H1 (cell line): Measurements from ENCODE around the gene SYF2. TPM values are rescaled to one million over a fixed set of nuclear protein-coding genes. Genes with fewer than 3 reads are reported as not detected.
A peak's percentile ranks its signal among the peaks of the same experiment; 100 is the strongest.
"Not testable (repeated sequence)": the region's sequence is repeated elsewhere in the genome, so short reads cannot be mapped to it uniquely, and the experiment has no call there.

ENCODE experiments used
- CTCF ChIA-PET: fragments of 300-600 bp; sonication (Branson Sonifier 250); formaldehyde crosslinking; loops from one replicate; lab custom pipeline; 2021; ENCODE audit not compliant: partially characterized antibody; lab: Charles Lee
- POLR2A ChIA-PET: fragments of 300-600 bp; sonication (Branson Sonifier 250); formaldehyde crosslinking; loops from one replicate; lab custom pipeline; 2021; ENCODE audit warnings: inconsistent platforms; ENCODE audit not compliant: partially characterized antibody; lab: Charles Lee
- DNase-seq, 2 experiments: peaks; one replicate each; pipeline versions ENCODE4 v3.0.0 to v3.0.0-alpha.2; 2010 to 2022; ENCODE audit warnings: low spot score in 2 of 2, low read depth in 1 of 2, mixed read lengths in 1 of 2
- FAIRE-seq: peaks from 2 replicates; lab custom pipeline; 2011; peaks lifted over from hg19 to GRCh38; lab: Jason Lieb, UNC
- H2AFZ ChIP-seq: 2 replicates; pipeline ENCODE4 v1.8.1; 2012; ENCODE audit warnings: low read length, inconsistent platforms
- H2AK5ac ChIP-seq: 2 replicates; pipeline ENCODE4 v1.6.1; 2013; ENCODE audit warnings: low read depth, low read length
- H2BK120ac ChIP-seq: replicated peaks from 2 replicates; pipeline ENCODE3; 2013; ENCODE audit warnings: low read depth, low read length, inconsistent platforms
- H2BK12ac ChIP-seq: 2 replicates; pipeline ENCODE4 v1.6.1; 2013; ENCODE audit warnings: low read depth, low read length
- H2BK15ac ChIP-seq: 2 replicates; pipeline ENCODE4 v1.6.1; 2013; ENCODE audit warnings: low read length
- H2BK20ac ChIP-seq: 2 replicates; pipeline ENCODE4 v1.6.1; 2013; ENCODE audit warnings: low read length
- H2BK5ac ChIP-seq: 2 replicates; pipeline ENCODE4 v1.6.1; 2013; ENCODE audit warnings: low read depth, low read length
- H3K14ac ChIP-seq: 2 replicates; pipeline ENCODE4 v1.6.1; 2013; ENCODE audit warnings: inconsistent platforms; ENCODE audit not compliant: insufficient read length
- H3K18ac ChIP-seq: 2 replicates; pipeline ENCODE4 v1.6.1; 2013; ENCODE audit warnings: low read length; ENCODE audit errors: extremely low read depth
- H3K23ac ChIP-seq: 2 replicates; pipeline ENCODE4 v1.6.1; 2013; ENCODE audit warnings: inconsistent platforms; ENCODE audit not compliant: insufficient read length
- H3K23me2 ChIP-seq: 2 replicates; pipeline ENCODE4 v1.6.1; 2013; ENCODE audit warnings: low read depth, low read length
- H3K27ac ChIP-seq: 2 replicates; pipeline ENCODE4 v1.6.1; 2011; ENCODE audit warnings: low read depth, low read length, inconsistent platforms
- H3K27me3 ChIP-seq, 4 experiments: replicated peaks in 1 of 4; 1 replicate in 1 of 4; 2 replicates in 3 of 4; pipeline versions ENCODE4 v1.6.1 to v1.8.1; 2011 to 2013; ENCODE audit warnings: low read length in 3 of 4, mild to moderate bottlenecking in 3 of 4, inconsistent platforms in 2 of 4, mixed read lengths in 2 of 4, moderate library complexity in 1 of 4; ENCODE audit not compliant: control insufficient read depth in 3 of 4, insufficient read depth in 3 of 4; ENCODE audit errors: extremely low read depth in 1 of 4
- H3K36me3 ChIP-seq, 4 experiments: 2 replicates each; pipeline versions ENCODE4 v1.6.1 to v1.8.1; 2011 to 2013; ENCODE audit warnings: mild to moderate bottlenecking in 4 of 4, low read length in 3 of 4, moderate library complexity in 2 of 4, control low read depth in 1 of 4, inconsistent platforms in 1 of 4; ENCODE audit not compliant: insufficient read depth in 4 of 4, control insufficient read depth in 2 of 4
- H3K4ac ChIP-seq: replicated peaks from 2 replicates; pipeline ENCODE3; 2013; ENCODE audit warnings: low read length, low read depth, mixed read lengths, inconsistent platforms; ENCODE audit not compliant: insufficient read length
- H3K4me1 ChIP-seq, 4 experiments: replicated peaks in 1 of 4; 1 replicate in 1 of 4; 2 replicates in 3 of 4; pipeline versions ENCODE4 v1.6.1 to v1.8.1; 2011 to 2013; ENCODE audit warnings: low read length in 3 of 4, inconsistent platforms in 2 of 4, mixed read lengths in 1 of 4; ENCODE audit not compliant: insufficient read depth in 4 of 4, control insufficient read depth in 3 of 4
- H3K4me2 ChIP-seq, 2 experiments: 2 replicates each; pipeline versions ENCODE4 v1.6.1 to v1.8.1; 2011 to 2013; ENCODE audit warnings: low read depth in 2 of 2, low read length in 2 of 2, control low read depth in 1 of 2, inconsistent platforms in 1 of 2, mild to moderate bottlenecking in 1 of 2; ENCODE audit not compliant: insufficient read depth in 1 of 2
- H3K4me3 ChIP-seq, 4 experiments: fragments of 200-600, 300-600 bp in 1 of 4; sonication (generic), shearing (Covaris generic), sonication (Bioruptor Twin) in 1 of 4; 2 replicates each; pipeline versions ENCODE4 v1.5.1 to v1.8.1; 2011 to 2016; ENCODE audit warnings: low read length in 4 of 4, low read depth in 3 of 4, control low read depth in 2 of 4, inconsistent platforms in 2 of 4, mild to moderate bottlenecking in 2 of 4, mixed read lengths in 1 of 4, moderate library complexity in 1 of 4; ENCODE audit not compliant: insufficient read depth in 2 of 4; ENCODE audit errors: extremely low read depth in 1 of 4
- H3K56ac ChIP-seq: replicated peaks from 2 replicates; pipeline ENCODE3; 2013; ENCODE audit warnings: low read depth, mild to moderate bottlenecking, mixed read lengths, low read length, inconsistent platforms; ENCODE audit not compliant: insufficient read length
- H3K79me1 ChIP-seq: 2 replicates; pipeline ENCODE4 v1.6.1; 2013; ENCODE audit warnings: low read depth, low read length, control low read depth
- H3K79me2 ChIP-seq, 2 experiments: 2 replicates each; pipeline versions ENCODE4 v1.6.1 to v1.8.1; 2012 to 2013; ENCODE audit warnings: low read length in 2 of 2, mild to moderate bottlenecking in 2 of 2, inconsistent platforms in 1 of 2; ENCODE audit not compliant: insufficient read depth in 2 of 2, control insufficient read depth in 1 of 2
- H3K9ac ChIP-seq, 4 experiments: replicated peaks in 1 of 4; 1 replicate in 1 of 4; 2 replicates in 3 of 4; pipeline versions ENCODE4 v1.6.1 to v1.8.1; 2011 to 2013; ENCODE audit warnings: low read depth in 3 of 4, low read length in 3 of 4, control low read depth in 2 of 4, mild to moderate bottlenecking in 2 of 4, moderate library complexity in 2 of 4, inconsistent platforms in 1 of 4; ENCODE audit errors: extremely low read depth in 1 of 4
- H3K9me3 ChIP-seq, 2 experiments: 2 replicates each; pipeline versions ENCODE4 v1.6.1 to v1.8.1; 2012 to 2013; ENCODE audit warnings: mild to moderate bottlenecking in 2 of 2, moderate library complexity in 2 of 2, control low read depth in 1 of 2, inconsistent platforms in 1 of 2, low read depth in 1 of 2, low read length in 1 of 2, mixed read lengths in 1 of 2; ENCODE audit not compliant: insufficient read depth in 2 of 2
- H4K20me1 ChIP-seq, 2 experiments: replicated peaks in 1 of 2; 2 replicates each; pipeline versions ENCODE3 to v1.8.1; 2011 to 2013; ENCODE audit warnings: inconsistent platforms in 2 of 2, low read length in 2 of 2, mild to moderate bottlenecking in 1 of 2; ENCODE audit not compliant: insufficient read depth in 2 of 2, control insufficient read depth in 1 of 2
- H4K5ac ChIP-seq: 2 replicates; pipeline ENCODE4 v1.6.1; 2013; ENCODE audit warnings: low read length, low read depth, mixed read lengths, inconsistent platforms; ENCODE audit not compliant: insufficient read length
- H4K8ac ChIP-seq: 2 replicates; pipeline ENCODE4 v1.8.0; 2013; ENCODE audit warnings: mild to moderate bottlenecking, moderate library complexity, low read length, inconsistent platforms; ENCODE audit not compliant: insufficient read depth; ENCODE audit errors: extremely low read depth
- H4K91ac ChIP-seq: replicated peaks from 2 replicates; pipeline ENCODE3; 2013; ENCODE audit warnings: low read length, mixed read lengths, inconsistent platforms; ENCODE audit not compliant: insufficient read length
- WGBS, 2 experiments: shearing (Covaris generic) in 1 of 2; methylation state at CpG; one replicate each; pipeline versions ENCODE4 v1.1.6 to v1.1.7; 2013 to 2015; ENCODE audit warnings: low lambda C conversion rate in 2 of 2, mixed read lengths in 2 of 2, inconsistent platforms in 1 of 2, low coverage in 1 of 2, missing lambda C conversion rate in 1 of 2; ENCODE audit not compliant: insufficient replicate concordance in 2 of 2, insufficient coverage in 1 of 2, insufficient read length in 1 of 2; ENCODE audit errors: extremely low coverage in 1 of 2, missing lambda C conversion rate in 1 of 2; 5-methylcytosine and 5-hydroxymethylcytosine counted together
- polyA plus RNA-seq, 7 experiments: library from polyadenylated mRNA; depleted of rRNA in 3 of 7; stranded (reverse) in 5 of 7; unstranded in 2 of 7; fragments of >200 nt in 5 of 7; fragments of 200-250 nt in 2 of 7; gene quantifications; 1 replicate in 5 of 7; 2 replicates in 1 of 7; 4 replicates in 1 of 7; pipeline versions ENCODE4 v1.2.1 to v1.2.3, GENCODE V29; 2011 to 2013; ENCODE audit warnings: missing spikeins in 2 of 7, mixed read lengths in 2 of 7
- total RNA-seq: library from RNA; stranded (reverse); fragmentation: NEBNext Ultra II Directional; extraction: Animal tissue kit (Norgen Biotek cat#: 25700); gene quantifications from 2 replicates; pipeline ENCODE4 v1.2.1, GENCODE V29; 2021

SYF2 gene
- total and polyA plus RNA-seq, 2 of the 8 experiments (the other 6 are each of a cell fraction or from before 2014, with no cell fraction given), result 7.5 to 33.0 TPM

DNA sequence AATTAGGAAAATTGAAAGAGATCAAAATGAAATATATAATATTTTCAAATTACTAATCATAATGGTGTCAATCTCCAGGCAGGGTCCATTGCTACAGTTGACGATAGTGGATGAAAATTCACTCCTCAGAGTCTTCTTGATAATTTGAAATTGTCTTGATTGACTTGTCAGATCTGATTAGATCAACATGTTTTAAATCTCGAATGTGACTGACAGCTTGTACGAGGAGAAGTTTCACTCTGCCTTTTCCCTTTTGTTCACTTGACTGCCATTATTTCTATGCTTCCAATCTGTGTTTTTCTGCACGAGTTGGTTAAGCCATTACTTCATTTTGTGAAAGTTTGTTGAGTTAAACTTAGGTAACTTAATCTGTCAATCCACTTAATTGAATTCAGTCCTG, 43.3 kb upstream of the SYF2 start:
- H3K27ac ChIP-seq, H2BK12ac ChIP-seq, H3K9ac ChIP-seq, H3K18ac ChIP-seq, H3K4ac ChIP-seq, H3K56ac ChIP-seq, H3K36me3 ChIP-seq, H3K23ac ChIP-seq, H3K14ac ChIP-seq, DNase-seq, CTCF ChIA-PET, H3K27me3 ChIP-seq, H3K9me3 ChIP-seq, H3K4me1 ChIP-seq, H3K79me2 ChIP-seq, H2AK5ac ChIP-seq, H2AFZ ChIP-seq, H4K5ac ChIP-seq, H4K91ac ChIP-seq, H3K4me2 ChIP-seq, H4K8ac ChIP-seq, H2BK5ac ChIP-seq, H2BK120ac ChIP-seq, H3K4me3 ChIP-seq, H3K23me2 ChIP-seq, H4K20me1 ChIP-seq, H3K79me1 ChIP-seq, POLR2A ChIA-PET, H2BK20ac ChIP-seq, H2BK15ac ChIP-seq: not testable (repeated sequence)
- FAIRE-seq, result peak; percentile 62
- 87% methylated on average over 4 of the region's 4 CpGs; no CpG with 5 or more reads in 1 of the 2 experiments for WGBS, 2 experiments

DNA sequence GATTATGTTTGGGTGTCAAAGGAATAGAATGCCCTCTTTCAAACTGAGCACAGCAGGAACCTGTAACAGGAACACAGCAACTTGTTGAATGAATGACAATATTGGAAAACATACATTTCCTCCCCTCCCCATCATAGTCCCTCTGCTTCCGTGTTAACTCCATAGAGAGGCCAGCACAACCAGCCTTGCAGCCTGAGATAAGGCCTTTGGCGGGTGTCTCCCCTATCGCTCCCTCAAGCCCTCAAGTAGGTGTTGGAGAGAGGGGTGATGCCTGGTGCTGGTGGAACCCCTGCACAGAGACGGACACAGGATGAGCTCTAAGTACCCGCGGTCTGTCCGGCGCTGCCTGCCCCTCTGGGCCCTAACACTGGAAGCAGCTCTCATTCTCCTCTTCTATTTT, 39.9 kb upstream of the SYF2 start, which contains the start of gene RHD:
TSS of gene RHD (plus strand) at position 272 of the 400 bp plus-strand sequence. CDS start at position 311, 39 bp downstream.
- 68% methylated on average over 8 of the region's 8 CpGs; no CpG with 5 or more reads in 1 of the 2 experiments for WGBS, 2 experiments
- H2AK5ac ChIP-seq, H2BK12ac ChIP-seq, H2BK15ac ChIP-seq, H4K5ac ChIP-seq, H3K79me2 ChIP-seq, H4K91ac ChIP-seq, H2AFZ ChIP-seq, DNase-seq, H3K4ac ChIP-seq, H4K20me1 ChIP-seq, H3K9me3 ChIP-seq, H3K4me1 ChIP-seq, H2BK20ac ChIP-seq, H3K14ac ChIP-seq, H3K79me1 ChIP-seq, POLR2A ChIA-PET, H3K23me2 ChIP-seq, H3K9ac ChIP-seq, H3K23ac ChIP-seq, H2BK5ac ChIP-seq, H3K27ac ChIP-seq, H3K4me3 ChIP-seq, CTCF ChIA-PET, H3K18ac ChIP-seq, H2BK120ac ChIP-seq, FAIRE-seq, H4K8ac ChIP-seq, H3K36me3 ChIP-seq, H3K56ac ChIP-seq, H3K27me3 ChIP-seq, H3K4me2 ChIP-seq: not testable (repeated sequence)
